CD1c-positive myeloid dendritic cell (primary cell): ENCODE results near the gene SMURF1.
"Not testable (repeated sequence)": the region's sequence is repeated elsewhere in the genome, so short reads cannot be mapped to it uniquely, and the experiment has no call there.

ENCODE experiments used
- DNase-seq: peaks from one replicate; pipeline ENCODE4 v3.0.0-alpha.2; 2016; ENCODE audit errors: extremely low spot score

Gene SMURF1

GRCh38 chr7:99054781-99055180 is 89.1 kb downstream of the SMURF1 start:
- DNase-seq: no peak

DNA sequence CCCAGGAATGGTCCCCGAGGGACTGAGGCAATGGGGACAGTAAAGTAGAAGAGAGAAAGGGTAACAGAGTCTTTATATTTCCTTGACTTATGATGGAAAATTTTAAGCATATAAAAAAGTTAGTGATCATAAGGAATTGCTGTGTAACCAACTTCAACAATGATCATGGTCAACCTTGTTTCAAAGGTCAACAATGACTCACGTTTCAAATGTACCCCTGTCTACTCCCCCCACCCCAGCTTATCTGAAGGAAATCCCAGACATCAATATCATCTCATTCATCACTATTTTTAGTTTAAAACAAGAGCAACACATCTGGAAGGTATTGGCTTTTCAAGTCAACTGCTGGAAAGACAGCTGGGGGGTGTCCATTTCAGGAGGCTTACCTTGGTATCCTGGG is 92.9 kb downstream of the SMURF1 start:
- DNase-seq: no peak

DNA sequence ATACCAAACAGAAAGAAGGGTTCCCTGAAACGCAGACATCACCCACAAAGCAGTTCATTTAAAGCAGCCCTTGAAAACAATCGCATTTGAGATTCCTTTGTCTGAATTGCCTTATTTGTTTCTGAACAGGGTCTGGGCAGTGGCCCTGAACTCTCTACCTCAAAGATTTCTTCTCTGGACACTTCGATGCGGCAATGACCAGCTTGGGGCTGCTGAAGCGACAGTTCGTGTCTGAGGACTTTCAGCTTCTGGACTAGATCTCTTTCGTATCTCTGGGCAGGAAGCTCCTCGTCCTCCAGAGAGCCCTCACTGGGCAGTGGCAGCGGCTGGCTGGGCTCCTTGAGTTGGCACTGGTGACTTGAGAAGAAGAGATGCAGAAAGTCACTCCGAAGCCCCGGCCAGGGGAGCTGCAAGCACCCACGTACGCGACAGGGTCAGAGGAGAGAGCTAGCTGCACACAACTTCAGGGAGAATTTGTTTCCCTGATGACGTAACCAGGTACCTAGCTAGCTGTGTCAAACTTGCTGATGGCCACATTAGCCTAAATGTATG is 96.3 kb downstream of the SMURF1 start:
- no peak for DNase-seq

DNA sequence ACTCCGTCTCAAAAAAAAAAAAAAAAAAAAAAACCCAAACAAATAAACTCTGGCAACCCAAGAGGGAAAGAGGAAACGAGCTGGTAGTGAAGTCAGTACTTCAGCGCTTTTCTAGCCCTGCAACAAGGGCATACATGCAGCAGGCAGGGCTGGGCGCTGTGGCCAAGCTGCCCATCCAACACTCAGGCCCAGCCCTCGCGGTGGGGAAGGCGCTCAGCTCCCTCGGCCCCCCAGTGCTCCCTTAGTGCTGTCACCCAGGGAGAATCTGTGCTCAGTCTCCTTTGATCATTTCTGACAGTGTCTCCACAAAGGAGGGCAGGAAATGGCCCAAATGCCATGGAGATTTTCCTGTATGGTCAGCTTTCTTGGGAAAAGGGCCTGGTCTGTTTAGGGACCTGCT is 97.2 kb downstream of the SMURF1 start:
- DNase-seq: no peak

GRCh38 chr7:99046262-99046661 is 97.6 kb downstream of the SMURF1 start:
- not testable (repeated sequence) for DNase-seq

GRCh38 chr7:99044858-99045257 is 99.0 kb downstream of the SMURF1 start:
- not testable (repeated sequence) for DNase-seq

DNA sequence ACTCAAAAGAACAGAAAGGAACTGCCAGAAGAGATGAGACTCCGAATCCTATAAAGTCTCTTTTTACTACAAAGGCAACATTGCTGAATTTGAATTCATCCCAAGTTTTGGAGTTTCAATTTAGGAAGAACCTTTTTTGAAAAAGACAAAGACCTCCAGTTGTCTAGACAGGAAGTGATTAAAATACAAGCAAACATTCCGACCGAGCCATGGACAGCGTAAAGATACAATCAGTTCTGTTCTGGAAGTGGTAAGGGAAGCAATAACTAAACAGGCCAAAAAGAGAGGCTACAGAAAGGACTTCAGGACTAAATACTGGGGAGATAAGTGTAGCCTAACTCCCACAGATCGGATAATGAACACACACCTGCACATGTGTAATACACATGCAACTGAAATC is 101.0 kb downstream of the SMURF1 start:
- DNase-seq: no peak

- no peak for DNase-seq
Measured at GRCh38 chr7:99041526-99041925, 102.4 kb downstream of the SMURF1 start.

GRCh38 chr7:99040104-99040958 is 103.6 kb downstream of the SMURF1 start:
- DNase-seq: peak; percentile 78

DNA sequence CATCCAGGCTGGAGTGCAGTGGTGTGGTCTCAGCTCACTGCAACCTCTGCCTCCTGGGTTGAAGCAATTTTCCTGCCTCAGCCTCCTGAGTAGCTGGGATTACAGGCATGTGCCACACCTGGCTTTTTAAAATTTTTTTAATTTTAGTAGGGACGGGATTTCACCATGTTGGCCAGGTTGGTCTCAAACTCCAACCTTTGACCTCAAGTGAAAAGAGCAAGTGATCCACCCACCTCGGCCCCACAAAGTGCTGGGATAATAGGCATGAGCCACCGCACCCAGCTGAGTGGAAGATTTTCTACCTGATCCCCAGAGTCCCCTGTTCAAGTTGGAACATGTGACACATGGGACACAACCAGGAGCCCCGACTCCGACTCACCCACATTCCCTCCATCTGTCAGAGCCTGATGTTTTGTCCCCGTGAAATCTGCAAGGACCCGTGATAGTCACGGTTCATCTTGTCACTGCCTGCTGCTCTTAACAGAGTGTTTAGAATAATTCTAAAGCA is 104.5 kb downstream of the SMURF1 start:
- DNase-seq: no peak

GRCh38 chr7:99038086-99038855 is 105.6 kb downstream of the SMURF1 start:
- DNase-seq: no peak

DNA sequence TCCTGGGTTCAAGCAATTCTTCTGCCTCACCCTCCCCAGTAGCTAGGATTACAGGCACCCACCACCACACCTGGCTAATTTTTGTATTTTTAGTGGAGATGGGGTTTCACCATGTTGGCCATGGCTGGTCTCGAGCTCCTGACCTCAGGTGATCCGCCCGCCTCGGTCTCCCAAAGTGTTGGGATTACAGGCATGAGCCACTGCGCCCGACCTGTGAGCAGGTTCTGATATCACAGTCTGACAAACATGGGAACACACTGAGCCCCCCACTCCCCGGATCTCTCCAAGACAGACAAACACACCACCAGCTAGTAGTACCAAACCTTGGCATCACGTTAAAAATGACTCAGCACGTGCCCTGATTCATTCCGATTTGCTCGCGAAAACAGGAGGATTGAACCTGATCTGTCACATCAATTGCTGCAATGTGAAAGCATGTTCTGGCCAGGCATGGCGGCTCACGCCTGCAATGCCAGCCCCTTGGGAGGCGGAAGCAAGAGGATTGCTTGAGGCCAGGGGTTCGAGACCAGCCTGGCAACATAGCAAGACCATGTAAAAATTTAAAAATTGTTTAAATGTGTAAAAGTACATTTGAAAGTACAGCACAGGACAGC is 106.5 kb downstream of the SMURF1 start:
- no peak for DNase-seq

DNA sequence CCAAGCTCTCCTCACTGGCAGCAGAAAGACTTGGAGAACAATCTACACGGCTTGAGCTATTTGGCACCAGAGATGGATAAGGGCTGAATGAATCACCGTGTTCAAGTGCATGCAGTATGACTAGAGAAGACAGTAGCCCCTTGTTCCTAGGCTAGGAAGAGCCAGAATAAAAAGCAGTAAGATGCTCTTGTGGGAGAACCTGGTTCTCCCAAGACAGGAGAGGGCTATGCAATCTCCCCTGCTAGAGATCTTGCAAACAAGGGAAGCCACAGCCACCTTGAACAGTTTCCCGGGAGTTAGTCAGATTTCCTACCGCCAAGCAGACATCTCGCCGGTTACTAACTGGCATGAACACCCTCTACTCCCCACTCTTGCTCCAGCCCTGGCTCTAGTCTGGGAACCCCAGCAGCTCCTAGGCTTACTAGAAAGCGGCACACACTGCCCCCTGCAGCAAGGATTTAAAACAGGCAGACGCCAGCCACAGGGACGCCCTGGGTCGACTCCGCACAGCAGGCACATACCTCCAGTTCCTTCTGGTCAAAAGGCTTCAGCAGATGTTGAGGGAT is 107.3 kb downstream of the SMURF1 start:
- DNase-seq: no peak

DNA sequence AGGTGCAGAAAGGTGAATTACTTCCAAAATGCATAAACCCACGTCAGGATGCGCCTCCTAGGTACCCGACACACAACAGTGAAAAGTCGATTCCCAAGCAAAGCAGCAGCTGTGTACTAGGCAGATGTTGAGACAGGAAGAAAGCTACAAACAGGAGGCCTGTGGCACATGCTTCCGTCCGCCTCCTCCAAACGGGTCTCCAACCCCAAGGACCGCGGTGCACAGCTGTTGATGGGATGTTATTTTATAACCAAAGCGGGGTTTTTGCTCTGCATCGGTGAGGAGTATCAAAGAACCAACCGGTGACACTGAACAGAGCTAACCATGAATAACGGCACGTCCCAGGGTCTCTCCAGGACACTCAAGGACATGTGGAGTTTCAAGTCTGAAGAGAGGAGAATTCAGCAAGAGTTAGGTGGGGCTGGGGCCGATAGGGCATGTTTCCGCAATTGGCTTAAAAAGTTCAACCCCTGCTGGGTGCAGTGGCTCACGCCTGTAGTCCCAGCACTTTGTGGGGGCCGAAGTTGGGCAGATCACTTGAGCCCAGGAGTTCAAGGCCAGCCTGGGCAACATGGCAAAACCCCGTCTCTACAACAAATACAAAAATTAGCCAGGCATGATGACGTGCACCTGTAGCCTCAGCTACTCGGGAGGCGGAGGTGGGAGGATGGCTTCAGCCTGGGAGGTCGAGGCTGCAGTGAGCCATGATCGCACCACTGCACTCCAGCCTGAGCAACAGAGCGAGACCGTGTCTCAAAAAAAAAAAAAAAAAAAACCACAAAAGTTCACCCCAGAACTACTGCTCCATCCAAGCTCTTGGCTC is 108.0 kb downstream of the SMURF1 start:
- no peak for DNase-seq

- DNase-seq: no peak
Measured at GRCh38 chr7:99034932-99035722, 108.8 kb downstream of the SMURF1 start.

GRCh38 chr7:99033765-99034164 is 110.1 kb downstream of the SMURF1 start:
- DNase-seq: no peak

DNA sequence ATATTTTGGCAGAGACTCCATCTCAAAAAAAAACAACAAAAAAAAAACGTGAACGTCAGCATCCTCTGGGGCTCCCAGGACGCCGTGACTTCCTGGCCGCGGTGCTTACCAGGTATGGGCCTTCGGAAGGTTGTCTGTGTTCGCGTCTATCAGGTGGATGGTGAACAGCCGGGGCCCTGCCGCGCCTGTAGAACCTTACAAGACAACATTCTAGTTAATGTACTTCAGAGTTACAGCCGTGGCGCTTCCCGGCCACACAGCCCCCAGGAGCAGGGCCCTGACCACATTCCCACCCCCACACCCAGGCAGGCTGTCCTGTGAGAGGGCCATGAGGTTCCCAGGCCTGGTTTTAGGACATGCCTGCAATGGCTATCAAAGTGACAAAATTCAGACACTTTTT is 111.0 kb downstream of the SMURF1 start:
- DNase-seq: no peak

GRCh38 chr7:99031496-99031895 is 112.4 kb downstream of the SMURF1 start:
- no peak for DNase-seq

DNA sequence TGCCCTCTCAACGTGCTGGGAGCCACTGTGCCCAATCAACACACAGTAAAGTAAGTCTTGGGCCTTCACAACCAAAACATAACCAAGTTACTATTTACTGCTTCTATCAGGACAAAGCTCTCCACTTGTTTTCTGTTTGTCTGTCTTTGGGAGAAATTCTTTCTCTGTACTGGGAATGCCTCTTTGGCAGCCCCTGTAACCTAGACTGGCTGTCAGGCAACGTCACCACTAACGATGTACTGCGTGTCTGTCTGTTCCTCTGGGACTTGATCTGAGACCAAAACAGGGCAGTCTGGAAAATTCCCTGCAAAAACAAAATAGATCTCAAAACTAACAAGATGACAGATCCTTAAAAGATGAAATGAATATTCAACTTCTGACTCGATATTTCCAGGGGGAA is 113.0 kb downstream of the SMURF1 start:
- DNase-seq: no peak

GRCh38 chr7:99030457-99030856 is 113.5 kb downstream of the SMURF1 start:
- DNase-seq: no peak
